Osteocyte (in vitro differentiated cells): ENCODE data around the gene ADPRH. TPM values are rescaled to one million over a fixed set of nuclear protein-coding genes. Genes with fewer than 3 reads are reported as not detected.
"Not testable (repeated sequence)": the region's sequence is repeated elsewhere in the genome, so short reads cannot be mapped to it uniquely, and the experiment has no call there.

Experiments
- DNase-seq: peaks from one replicate; pipeline ENCODE4 v3.0.0; 2021; ENCODE audit warnings: mixed read lengths; ENCODE audit not compliant: unreplicated experiment; ENCODE audit errors: extremely low spot score
- H3K27ac Mint-ChIP-seq: one replicate; pipeline ENCODE4 v1.8.0; 2021; ENCODE audit warnings: mild to moderate bottlenecking, mixed read lengths; ENCODE audit not compliant: unreplicated experiment
- H3K27me3 Mint-ChIP-seq: one replicate; pipeline ENCODE4 v1.8.0; 2021; ENCODE audit warnings: mixed read lengths; ENCODE audit not compliant: unreplicated experiment
- H3K36me3 Mint-ChIP-seq: one replicate; pipeline ENCODE4 v1.8.0; 2021; ENCODE audit warnings: mixed read lengths; ENCODE audit not compliant: unreplicated experiment
- H3K4me1 Mint-ChIP-seq: one replicate; pipeline ENCODE4 v1.8.0; 2021; ENCODE audit warnings: mixed read lengths; ENCODE audit not compliant: unreplicated experiment
- H3K4me3 Mint-ChIP-seq: one replicate; pipeline ENCODE4 v1.8.0; 2021; ENCODE audit warnings: mild to moderate bottlenecking, moderate library complexity, mixed read lengths; ENCODE audit not compliant: unreplicated experiment
- H3K9me3 Mint-ChIP-seq: one replicate; pipeline ENCODE4 v1.8.0; 2021; ENCODE audit warnings: mixed read lengths; ENCODE audit not compliant: unreplicated experiment
- total RNA-seq: library from RNA; stranded (reverse); gene quantifications from 2 replicates; pipeline ENCODE4 v1.2.1, GENCODE V29; 2021
- TF ChIP-seq, protein P1 (sequence below): fragments of 200-600 bp; sonication (generic); IDR thresholded peaks from 2 replicates; pipeline ENCODE4 v1.5.0; 2021; ENCODE audit warnings: antibody characterized with exemption, mild to moderate bottlenecking, moderate library complexity

Gene ADPRH
- total RNA-seq, 1 donor from 2014 or later, result 1.9 TPM

DNA sequence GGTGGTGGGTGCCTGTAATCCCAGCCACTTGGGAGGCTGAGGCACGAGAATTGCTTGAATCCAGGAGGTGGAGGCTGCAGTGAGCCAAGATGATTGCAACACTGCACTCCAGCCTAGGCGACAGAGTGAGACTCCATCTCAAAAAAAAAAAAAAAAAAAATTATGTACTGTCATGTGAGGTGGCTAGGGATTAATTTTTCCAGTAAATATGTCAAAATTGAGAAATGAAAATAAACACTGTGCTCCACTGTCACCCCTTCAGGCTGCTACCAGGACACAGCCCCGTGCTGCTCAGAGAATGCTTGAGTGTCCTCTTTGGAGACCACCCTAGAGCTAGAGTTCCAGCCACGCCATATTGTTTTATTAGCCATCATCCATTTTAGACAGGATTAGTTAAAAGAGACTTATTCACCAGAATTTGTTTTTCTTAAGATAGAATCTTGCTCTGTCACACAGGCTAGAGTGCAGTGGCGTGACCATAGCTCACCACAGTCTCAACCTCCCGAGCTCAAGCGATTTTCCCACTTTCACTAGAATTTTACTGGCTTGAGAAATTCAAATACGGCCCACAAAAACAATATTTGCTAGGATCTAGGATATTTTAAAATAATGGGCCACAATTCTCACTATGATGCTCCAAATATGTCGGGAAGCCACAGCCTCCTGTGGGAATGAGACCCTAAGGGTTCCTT, 20.5 kb upstream of the ADPRH start:
- Mint-ChIP-seq H3K27me3 (peaks cover 10% of the 10 kb centered on the region), H3K36me3 (no peaks in the 10 kb centered on the region), H3K4me3 (no peak overlapping the region), H3K9me3 (no peaks in the 10 kb centered on the region), H3K4me1 (no peaks in the 10 kb centered on the region), H3K27ac (no peak overlapping the region)
- DNase-seq, result no peak
- TF ChIP-seq, protein P1, sequence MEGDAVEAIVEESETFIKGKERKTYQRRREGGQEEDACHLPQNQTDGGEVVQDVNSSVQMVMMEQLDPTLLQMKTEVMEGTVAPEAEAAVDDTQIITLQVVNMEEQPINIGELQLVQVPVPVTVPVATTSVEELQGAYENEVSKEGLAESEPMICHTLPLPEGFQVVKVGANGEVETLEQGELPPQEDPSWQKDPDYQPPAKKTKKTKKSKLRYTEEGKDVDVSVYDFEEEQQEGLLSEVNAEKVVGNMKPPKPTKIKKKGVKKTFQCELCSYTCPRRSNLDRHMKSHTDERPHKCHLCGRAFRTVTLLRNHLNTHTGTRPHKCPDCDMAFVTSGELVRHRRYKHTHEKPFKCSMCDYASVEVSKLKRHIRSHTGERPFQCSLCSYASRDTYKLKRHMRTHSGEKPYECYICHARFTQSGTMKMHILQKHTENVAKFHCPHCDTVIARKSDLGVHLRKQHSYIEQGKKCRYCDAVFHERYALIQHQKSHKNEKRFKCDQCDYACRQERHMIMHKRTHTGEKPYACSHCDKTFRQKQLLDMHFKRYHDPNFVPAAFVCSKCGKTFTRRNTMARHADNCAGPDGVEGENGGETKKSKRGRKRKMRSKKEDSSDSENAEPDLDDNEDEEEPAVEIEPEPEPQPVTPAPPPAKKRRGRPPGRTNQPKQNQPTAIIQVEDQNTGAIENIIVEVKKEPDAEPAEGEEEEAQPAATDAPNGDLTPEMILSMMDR, result no peak

DNA sequence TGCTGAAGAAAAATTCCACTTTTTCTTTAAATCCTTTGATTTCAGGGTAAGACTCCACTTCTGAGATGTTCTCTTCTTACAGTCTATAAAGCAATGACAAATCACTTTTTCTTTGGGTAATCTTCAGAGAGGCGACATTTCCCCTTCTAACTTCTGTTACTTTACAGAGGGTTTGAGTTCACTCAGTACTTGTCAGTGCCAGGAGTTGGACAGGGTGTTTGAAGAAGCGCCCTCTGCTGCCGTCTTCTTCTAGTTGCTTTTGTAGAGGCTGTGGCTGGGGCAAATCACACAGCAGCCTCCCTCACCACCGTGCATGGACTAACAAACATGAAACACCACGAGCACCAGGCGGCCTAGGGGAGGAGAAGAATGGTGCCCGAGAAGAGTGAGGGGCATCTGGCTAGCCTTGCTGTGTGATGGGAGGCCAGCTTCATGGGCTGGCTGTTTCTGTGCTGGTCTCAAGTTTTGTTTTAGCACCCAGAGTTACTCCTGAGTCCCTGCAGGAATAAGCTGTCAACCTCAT, 19.8 kb upstream of the ADPRH start, which contains the start of gene CD80:
TSS of gene CD80 (minus strand) at position 174 of the 523 bp plus-strand sequence. CDS start 1,886 bp downstream, outside the sequence.
- H3K27me3 Mint-ChIP-seq, result peaks cover 10% of the 10 kb centered on the region
- H3K9me3 Mint-ChIP-seq, result no peaks in the 10 kb centered on the region
- no peaks in the 10 kb centered on the region for H3K4me1 Mint-ChIP-seq
- TF ChIP-seq, protein P1, result peak; percentile 48
- no peak for DNase-seq
- no peaks in the 10 kb centered on the region for H3K36me3 Mint-ChIP-seq
- H3K27ac Mint-ChIP-seq, result no peak within 1 kb of the TSS
- no peak within 1 kb of the TSS for H3K4me3 Mint-ChIP-seq

DNA sequence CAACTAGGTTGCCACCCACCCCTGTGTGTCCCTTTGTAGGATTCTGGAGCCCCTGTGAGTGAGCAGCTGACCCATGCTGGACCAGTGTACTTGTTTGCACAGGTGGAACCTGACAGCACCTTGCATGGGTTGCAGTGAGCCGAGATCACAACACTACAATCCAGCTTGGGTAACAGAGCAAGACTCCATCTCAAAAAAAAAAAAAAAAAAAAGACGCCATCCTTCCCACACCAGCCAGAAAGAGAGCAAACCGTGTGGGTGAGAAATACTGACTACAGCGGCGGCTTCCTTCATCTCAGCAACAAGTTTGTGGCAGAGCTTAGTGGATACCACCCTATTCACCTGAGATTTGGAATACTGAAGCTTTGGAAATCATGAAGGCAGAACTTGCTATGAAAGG, 19.1 kb upstream of the ADPRH start:
- Mint-ChIP-seq H3K4me1 (no peaks in the 10 kb centered on the region), H3K9me3 (no peaks in the 10 kb centered on the region), H3K36me3 (no peaks in the 10 kb centered on the region), H3K27ac (no peak overlapping the region), H3K27me3 (peaks cover 12% of the 10 kb centered on the region), H3K4me3 (no peak overlapping the region)
- TF ChIP-seq, protein P1, result no peak
- DNase-seq, result no peak

DNA sequence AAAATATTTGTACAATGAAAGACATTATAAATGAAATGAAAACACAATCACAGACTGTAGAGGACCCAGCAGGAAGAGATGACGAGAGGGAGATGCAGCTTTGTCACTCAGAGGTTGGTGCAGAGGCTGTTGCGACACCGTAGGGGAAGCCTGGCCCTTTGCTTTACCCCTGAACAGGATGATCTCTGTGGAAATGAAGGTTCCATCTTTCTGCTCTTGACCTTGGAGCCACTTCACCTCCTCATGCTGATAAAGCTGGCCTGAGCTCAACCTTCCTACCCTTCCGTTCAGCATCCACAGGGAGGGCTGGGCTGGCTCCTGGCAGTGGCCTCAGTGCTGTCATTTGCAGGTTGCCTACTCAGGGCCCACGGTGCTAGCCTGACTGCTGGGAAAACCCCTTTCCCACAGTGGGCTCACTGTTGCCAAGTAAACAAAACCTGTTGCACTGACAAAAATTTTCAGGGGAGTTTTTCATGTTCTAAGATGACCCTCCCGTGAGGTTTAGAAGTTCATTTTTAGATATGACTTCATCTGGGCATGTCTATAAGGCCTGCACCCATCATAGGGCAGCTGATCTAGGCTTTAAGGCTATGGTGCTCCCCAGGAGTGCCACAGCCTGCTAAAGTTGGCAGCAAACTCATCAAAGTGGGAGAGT, 16.9 kb upstream of the ADPRH start:
- TF ChIP-seq, protein P1, result no peak
- H3K4me3 Mint-ChIP-seq, result no peak overlapping the region
- no peaks in the 10 kb centered on the region for H3K36me3 Mint-ChIP-seq
- no peaks in the 10 kb centered on the region for H3K4me1 Mint-ChIP-seq
- H3K27me3 Mint-ChIP-seq, result peaks cover 13% of the 10 kb centered on the region
- H3K9me3 Mint-ChIP-seq, result no peaks in the 10 kb centered on the region
- H3K27ac Mint-ChIP-seq, result no peak overlapping the region
- DNase-seq, result no peak

DNA sequence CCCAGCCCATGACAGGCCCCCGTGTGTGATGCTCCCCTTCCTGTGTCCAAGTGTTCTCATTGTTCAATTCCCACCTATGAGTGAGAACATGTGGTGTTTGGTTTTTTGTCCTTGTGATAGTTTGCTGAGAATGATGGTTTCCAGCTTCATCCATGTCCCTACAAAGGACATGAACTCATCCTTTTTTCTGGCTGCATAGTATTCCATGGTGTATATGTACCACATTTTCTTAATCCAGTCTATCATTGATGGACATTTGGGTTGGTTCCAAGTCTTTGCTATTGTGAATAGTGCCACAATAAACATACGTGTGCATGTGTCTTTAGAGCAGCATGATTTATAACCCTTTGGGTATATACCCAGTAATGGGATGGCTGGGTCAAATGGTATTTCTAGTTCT, 16.0 kb upstream of the ADPRH start:
- not testable (repeated sequence) for H3K4me1 Mint-ChIP-seq, H3K4me3 Mint-ChIP-seq, H3K9me3 Mint-ChIP-seq, DNase-seq, H3K36me3 Mint-ChIP-seq, H3K27ac Mint-ChIP-seq
- peaks cover 18% of the 10 kb centered on the region for H3K27me3 Mint-ChIP-seq
